ENCODE measurements around the gene UQCC3.

DNA sequence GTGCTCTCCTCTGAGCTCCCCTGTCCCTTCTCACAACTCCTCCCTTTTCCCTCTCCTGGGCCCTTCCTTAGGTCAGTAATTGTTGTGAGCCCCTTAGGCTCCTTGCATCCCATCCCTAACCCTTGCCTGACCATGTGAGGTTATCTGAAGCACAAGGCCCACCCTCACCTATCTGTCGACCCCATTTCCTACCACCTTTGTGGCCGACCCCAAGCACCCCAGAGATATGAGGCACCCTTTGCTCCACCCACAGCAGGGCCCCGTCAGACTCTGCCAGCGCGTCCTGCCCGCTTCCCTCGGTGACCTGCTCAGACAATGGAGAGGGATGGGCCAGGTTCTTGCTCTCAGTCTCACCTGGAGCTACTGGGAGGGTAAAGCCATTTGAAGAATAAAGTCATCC is 37.3 kb downstream of the UQCC3 start:
- TF ChIP-seq POLR2A (IDR thresholded peaks at IDR 0.05), result no peak
- no peak for TF ChIP-seq CTCF (IDR thresholded peaks at IDR 0.05)

Measured in breast epithelium (tissue), 3 donors.